ENCODE results near the gene KLB. TPM values are rescaled to one million over a fixed set of nuclear protein-coding genes. Genes with fewer than 3 reads are reported as not detected.
"Not testable (repeated sequence)": the region's sequence is repeated elsewhere in the genome, so short reads cannot be mapped to it uniquely, and the experiment has no call there.

The KLB gene
- total RNA-seq (2014; rRNA removed; shearing (Covaris generic); ENCODE audit: low replicate concordance) = not detected in 2 replicates

- Histone ChIP-seq H3K36me3 (ENCODE audit: insufficient read depth, low read length) (no peaks in the 10 kb centered on the region), H3K9me2 (replicated peaks; ENCODE audit: insufficient read depth, low read length) (no peaks in the 10 kb centered on the region), H3K79me2 (ENCODE audit: low read length) (no peaks in the 10 kb centered on the region), H3K27ac (ENCODE audit: low read length) (no peak within 1 kb of the TSS), H4K20me1 (ENCODE audit: insufficient read depth, low read depth, low read length) (no peaks in the 10 kb centered on the region), H3K27me3 (ENCODE audit: low read length) (no peaks in the 10 kb centered on the region), H2AFZ (ENCODE audit: low read length) (no peak within 1 kb of the TSS), H3K4me3 (ENCODE audit: low read length) (no peak within 1 kb of the TSS), H3K4me2 (ENCODE audit: low read depth, low read length, poor library complexity, severe bottlenecking) (no peak within 1 kb of the TSS), H3K9me3 (ENCODE audit: low read length) (no peaks in the 10 kb centered on the region), H3K4me1 (ENCODE audit: low read length) (no peaks in the 10 kb centered on the region), H3K9ac (ENCODE audit: low read length) (no peak within 1 kb of the TSS)
- DNase-seq = no peak
Observed at GRCh38 chr4:39406763-39407583, at the start of gene KLB. Gene KLB (plus strand): TSS chr4:39406930. CDS start chr4:39406950, 20 bp downstream.

GRCh38 chr4:39357002-39357401 is 49.7 kb upstream of the KLB start:
- Histone ChIP-seq H3K79me2 (ENCODE audit: low read length) (peaks cover 98% of the 10 kb centered on the region), H3K9me3 (ENCODE audit: low read length) (0 out of 2 replicates have a peak, but pooled peaks cover 4% of the 10 kb centered on the region), H4K20me1 (ENCODE audit: insufficient read depth, low read depth, low read length) (no peaks in the 10 kb centered on the region), H3K36me3 (ENCODE audit: insufficient read depth, low read length) (peaks cover 32% of the 10 kb centered on the region), H3K9me2 (replicated peaks; ENCODE audit: insufficient read depth, low read length) (no peaks in the 10 kb centered on the region), H3K27me3 (ENCODE audit: low read length) (no peaks in the 10 kb centered on the region), H3K27ac (ENCODE audit: low read length) (peak overlapping the region; percentile 89), H3K4me1 (ENCODE audit: low read length) (peaks cover 60% of the 10 kb centered on the region), H3K9ac (ENCODE audit: low read length) (peak overlapping the region; percentile 46), H3K4me2 (ENCODE audit: low read depth, low read length, poor library complexity, severe bottlenecking) (peak overlapping the region; percentile 67), H3K4me3 (ENCODE audit: low read length) (peak overlapping the region; percentile 42), H2AFZ (ENCODE audit: low read length) (no peak overlapping the region)
- peak; percentile 74 for DNase-seq

GRCh38 chr4:39360611-39361010 is 46.1 kb upstream of the KLB start:
- not testable (repeated sequence) for H3K27me3 ChIP-seq (ENCODE audit: low read length); H3K9me2 ChIP-seq (replicated peaks; ENCODE audit: insufficient read depth, low read length); H3K9ac ChIP-seq (ENCODE audit: low read length); H4K20me1 ChIP-seq (ENCODE audit: insufficient read depth, low read depth, low read length); H2AFZ ChIP-seq (ENCODE audit: low read length); H3K4me3 ChIP-seq (ENCODE audit: low read length); H3K9me3 ChIP-seq (ENCODE audit: low read length)
- Histone ChIP-seq H3K27ac (ENCODE audit: low read length) (0 out of 2 replicates have a peak overlapping the region, but pooled peaks have one; percentile 37), H3K79me2 (ENCODE audit: low read length) (peaks cover 98% of the 10 kb centered on the region), H3K4me2 (ENCODE audit: low read depth, low read length, poor library complexity, severe bottlenecking) (peak overlapping the region; percentile 20), H3K4me1 (ENCODE audit: low read length) (peaks cover 77% of the 10 kb centered on the region), H3K36me3 (ENCODE audit: insufficient read depth, low read length) (peaks cover 25% of the 10 kb centered on the region)
- DNase-seq = peak; percentile 65

- Histone ChIP-seq H3K9me3 (ENCODE audit: low read length) (no peaks in the 10 kb centered on the region), H3K4me2 (ENCODE audit: low read depth, low read length, poor library complexity, severe bottlenecking) (peak overlapping the region; percentile 48), H3K79me2 (ENCODE audit: low read length) (peaks cover 81% of the 10 kb centered on the region), H2AFZ (ENCODE audit: low read length) (no peak overlapping the region), H3K27me3 (ENCODE audit: low read length) (no peaks in the 10 kb centered on the region), H3K4me1 (ENCODE audit: low read length) (peaks cover 62% of the 10 kb centered on the region), H3K36me3 (ENCODE audit: insufficient read depth, low read length) (peaks cover 22% of the 10 kb centered on the region), H3K9ac (ENCODE audit: low read length) (no peak overlapping the region), H3K27ac (ENCODE audit: low read length) (peak overlapping the region; percentile 47; the same call in 1 of the 2 replicates), H3K9me2 (replicated peaks; ENCODE audit: insufficient read depth, low read length) (no peaks in the 10 kb centered on the region), H3K4me3 (ENCODE audit: low read length) (0 out of 2 replicates have a peak overlapping the region, but pooled peaks have one; percentile 13), H4K20me1 (ENCODE audit: insufficient read depth, low read depth, low read length) (no peaks in the 10 kb centered on the region; the same call in 1 of the 2 replicates)
- no peak for DNase-seq
Observed at GRCh38 chr4:39362827-39363226, 43.9 kb upstream of the KLB start.

GRCh38 chr4:39363773-39364393 is 42.8 kb upstream of the KLB start:
- peak; percentile 64 for DNase-seq
- H3K79me2 ChIP-seq (ENCODE audit: low read length) = peaks cover 71% of the 10 kb centered on the region
- peak overlapping the region; percentile 86; the same call in 1 of the 2 replicates for H3K9ac ChIP-seq (ENCODE audit: low read length)
- no peaks in the 10 kb centered on the region for H3K9me2 ChIP-seq (replicated peaks; ENCODE audit: insufficient read depth, low read length)
- H3K4me1 ChIP-seq (ENCODE audit: low read length) = peaks cover 52% of the 10 kb centered on the region
- H3K4me2 ChIP-seq (ENCODE audit: low read depth, low read length, poor library complexity, severe bottlenecking) = peak overlapping the region; percentile 89
- H3K27ac ChIP-seq (ENCODE audit: low read length) = peak overlapping the region; percentile 54
- H2AFZ ChIP-seq (ENCODE audit: low read length) = no peak overlapping the region
- H3K36me3 ChIP-seq (ENCODE audit: insufficient read depth, low read length) = peaks cover 17% of the 10 kb centered on the region
- no peaks in the 10 kb centered on the region; the same call in 1 of the 2 replicates for H4K20me1 ChIP-seq (ENCODE audit: insufficient read depth, low read depth, low read length)
- H3K4me3 ChIP-seq (ENCODE audit: low read length) = peak overlapping the region; percentile 91
- H3K9me3 ChIP-seq (ENCODE audit: low read length) = no peaks in the 10 kb centered on the region
- H3K27me3 ChIP-seq (ENCODE audit: low read length) = no peaks in the 10 kb centered on the region

DNA sequence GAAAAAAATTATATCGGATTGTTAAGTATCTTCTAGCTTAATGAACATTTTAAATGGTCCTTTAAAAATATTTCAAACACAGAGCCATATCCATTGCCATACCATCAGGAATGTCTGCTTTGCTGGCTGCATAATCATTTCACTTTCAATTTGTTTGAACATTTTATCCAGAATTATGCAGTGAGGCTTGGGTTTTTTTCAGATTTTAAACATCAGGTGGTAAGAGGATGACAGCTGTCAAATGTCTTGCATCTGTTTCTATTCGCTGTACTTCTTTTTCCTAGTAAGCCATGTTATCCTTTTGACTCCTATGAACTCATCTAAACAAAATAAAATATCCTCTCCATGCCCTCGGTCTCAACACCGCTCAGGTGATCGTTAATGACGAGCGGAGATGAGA is 41.4 kb upstream of the KLB start:
- Histone ChIP-seq H2AFZ (ENCODE audit: low read length) (no peak overlapping the region), H3K9me3 (ENCODE audit: low read length) (no peaks in the 10 kb centered on the region), H3K36me3 (ENCODE audit: insufficient read depth, low read length) (peaks cover 13% of the 10 kb centered on the region; the same call in 1 of the 2 replicates), H3K4me2 (ENCODE audit: low read depth, low read length, poor library complexity, severe bottlenecking) (peak overlapping the region; percentile 89), H4K20me1 (ENCODE audit: insufficient read depth, low read depth, low read length) (no peaks in the 10 kb centered on the region; the same call in 1 of the 2 replicates), H3K4me3 (ENCODE audit: low read length) (peak overlapping the region; percentile 91), H3K27me3 (ENCODE audit: low read length) (no peaks in the 10 kb centered on the region), H3K4me1 (ENCODE audit: low read length) (peaks cover 46% of the 10 kb centered on the region), H3K9ac (ENCODE audit: low read length) (peak overlapping the region; percentile 86), H3K79me2 (ENCODE audit: low read length) (peaks cover 57% of the 10 kb centered on the region), H3K27ac (ENCODE audit: low read length) (peak overlapping the region; percentile 54), H3K9me2 (replicated peaks; ENCODE audit: insufficient read depth, low read length) (no peaks in the 10 kb centered on the region)
- DNase-seq = peak; percentile 50

DNA sequence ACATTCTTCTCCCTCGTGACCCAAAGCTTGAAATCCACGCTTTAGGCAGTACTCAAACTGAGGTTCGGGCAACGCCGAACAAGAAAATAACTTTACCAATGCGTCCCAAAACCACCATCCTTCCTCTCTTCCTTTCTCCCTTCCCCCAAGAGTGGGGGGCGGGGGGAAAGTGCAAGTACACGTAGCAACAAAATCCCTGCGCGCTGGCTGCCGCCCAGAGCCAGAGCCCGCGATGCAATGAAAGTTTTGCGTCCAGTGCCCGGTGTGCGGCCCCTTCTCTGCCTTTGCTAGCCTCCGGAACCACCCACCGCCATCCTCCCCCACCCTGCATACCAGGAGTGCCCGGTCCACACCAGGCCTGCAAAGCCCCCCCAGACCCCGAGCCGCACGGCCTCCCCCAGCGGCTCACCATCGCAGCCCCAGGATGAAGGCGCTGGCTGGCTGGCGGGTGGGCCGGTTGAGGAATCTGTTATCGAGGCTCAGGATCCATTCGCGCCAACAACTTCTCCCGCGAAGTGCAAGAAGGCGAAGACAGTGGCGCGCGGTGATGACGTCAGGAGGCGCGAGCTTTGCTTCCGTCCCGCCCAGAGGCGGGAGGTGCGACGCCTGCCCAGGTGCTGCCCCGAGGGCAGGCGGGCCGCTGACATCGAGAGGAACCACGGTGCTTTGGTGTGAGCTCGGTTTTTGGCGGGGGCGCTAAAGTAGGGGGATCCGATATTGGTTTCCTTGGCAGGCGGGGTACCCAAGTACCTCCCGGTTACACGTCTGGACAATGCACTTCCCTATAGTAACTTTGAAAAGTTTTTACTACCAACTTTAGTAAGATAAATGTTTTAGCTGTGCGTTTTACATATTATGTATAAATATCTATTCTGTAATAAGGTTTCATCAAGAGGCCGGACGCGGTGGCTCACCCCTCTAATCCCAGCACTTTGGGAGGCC is 40.6 kb upstream of the KLB start, which contains the start of gene RFC1:
RFC1 (minus strand) TSS at position 533 of the 942 bp plus-strand sequence; CDS start at position 412, 121 bp downstream.
- peaks cover 13% of the 10 kb centered on the region; the same call in 1 of the 2 replicates for H3K36me3 ChIP-seq (ENCODE audit: insufficient read depth, low read length)
- peak; percentile 98 for DNase-seq
- peak within 1 kb of the TSS; percentile 91 for H3K4me3 ChIP-seq (ENCODE audit: low read length)
- H3K9me3 ChIP-seq (ENCODE audit: low read length) = no peaks in the 10 kb centered on the region
- H2AFZ ChIP-seq (ENCODE audit: low read length) = peak within 1 kb of the TSS; percentile 57
- no peaks in the 10 kb centered on the region for H3K9me2 ChIP-seq (replicated peaks; ENCODE audit: insufficient read depth, low read length)
- H4K20me1 ChIP-seq (ENCODE audit: insufficient read depth, low read depth, low read length) = no peaks in the 10 kb centered on the region; the same call in 1 of the 2 replicates
- peaks cover 50% of the 10 kb centered on the region for H3K79me2 ChIP-seq (ENCODE audit: low read length)
- no peaks in the 10 kb centered on the region for H3K27me3 ChIP-seq (ENCODE audit: low read length)
- peaks cover 40% of the 10 kb centered on the region for H3K4me1 ChIP-seq (ENCODE audit: low read length)
- H3K27ac ChIP-seq (ENCODE audit: low read length) = peak within 1 kb of the TSS; percentile 54
- H3K9ac ChIP-seq (ENCODE audit: low read length) = peak within 1 kb of the TSS; percentile 86
- H3K4me2 ChIP-seq (ENCODE audit: low read depth, low read length, poor library complexity, severe bottlenecking) = peak within 1 kb of the TSS; percentile 89

Measured in Karpas-422 (cell line).